ENCODE measurements around the gene DGUOK.
"Not testable (repeated sequence)": the region's sequence is repeated elsewhere in the genome, so short reads cannot be mapped to it uniquely, and the experiment has no call there.

Gene DGUOK

DNA sequence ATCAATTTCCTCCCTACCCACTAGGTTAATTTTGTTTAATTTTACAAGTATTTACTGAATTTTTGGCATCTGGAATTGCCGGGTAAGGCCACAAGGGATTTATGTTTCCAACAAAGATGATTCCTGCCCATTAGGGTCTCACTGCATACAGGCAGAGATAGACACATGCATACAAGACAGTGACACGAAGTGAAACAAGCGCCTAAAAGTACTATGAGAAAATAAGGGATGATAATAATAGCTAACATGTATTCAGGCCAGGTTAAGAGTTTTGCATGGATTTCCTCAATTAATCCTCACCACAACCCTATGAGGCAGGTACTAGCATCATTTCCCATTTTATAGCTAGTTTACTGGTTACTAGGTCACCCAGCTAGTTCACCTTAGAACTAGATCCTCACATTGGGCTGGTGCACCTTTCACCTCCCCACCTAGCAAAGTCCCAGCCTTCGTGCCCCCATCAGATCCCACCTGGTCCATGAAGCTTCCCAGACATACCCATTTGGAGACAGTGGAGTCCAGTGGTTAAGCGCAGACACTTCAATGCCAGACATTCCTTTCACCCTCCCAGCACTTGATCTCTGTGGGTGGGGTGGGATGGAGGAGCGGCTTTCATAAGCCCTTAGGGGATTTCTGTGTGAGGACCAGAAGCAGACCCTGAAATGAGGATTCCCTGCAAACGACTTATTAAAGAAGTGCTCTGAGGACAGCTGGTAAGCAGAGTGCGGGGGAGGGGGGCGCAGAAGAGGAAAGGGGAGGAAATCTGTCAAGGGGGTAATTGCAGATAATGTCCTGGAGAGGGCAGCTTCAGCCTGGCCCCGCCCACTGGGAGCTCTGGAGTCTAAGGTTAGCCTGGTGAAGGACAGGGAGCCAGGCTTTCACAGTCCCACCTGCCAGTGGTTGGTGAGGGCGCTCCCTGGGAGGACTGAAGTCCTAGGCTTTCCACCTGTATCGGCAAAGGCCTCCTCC is 5.8 kb upstream of the DGUOK start:
- no peak for DNase-seq (ENCODE audit: low read depth)

DNA sequence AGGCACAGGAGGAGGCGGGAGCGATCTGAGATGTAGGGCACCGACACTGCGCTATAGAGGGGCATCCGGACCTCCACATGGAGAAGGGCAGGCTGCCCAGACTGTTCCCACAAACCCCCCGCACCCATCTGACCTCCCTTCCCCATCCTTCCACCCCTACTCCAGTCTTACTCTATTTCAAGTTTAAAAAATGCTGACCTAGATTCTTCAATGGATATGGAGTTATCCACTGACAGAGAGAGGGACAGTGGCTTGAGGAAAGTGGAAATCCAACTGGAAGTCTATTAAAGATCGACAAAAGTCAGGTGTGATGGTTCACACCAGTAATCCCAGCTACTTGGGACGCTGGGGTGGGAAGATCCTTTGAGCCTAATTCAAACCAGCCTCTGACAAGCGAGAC is 5.1 kb upstream of the DGUOK start:
- no peak for DNase-seq (ENCODE audit: low read depth)

DNA sequence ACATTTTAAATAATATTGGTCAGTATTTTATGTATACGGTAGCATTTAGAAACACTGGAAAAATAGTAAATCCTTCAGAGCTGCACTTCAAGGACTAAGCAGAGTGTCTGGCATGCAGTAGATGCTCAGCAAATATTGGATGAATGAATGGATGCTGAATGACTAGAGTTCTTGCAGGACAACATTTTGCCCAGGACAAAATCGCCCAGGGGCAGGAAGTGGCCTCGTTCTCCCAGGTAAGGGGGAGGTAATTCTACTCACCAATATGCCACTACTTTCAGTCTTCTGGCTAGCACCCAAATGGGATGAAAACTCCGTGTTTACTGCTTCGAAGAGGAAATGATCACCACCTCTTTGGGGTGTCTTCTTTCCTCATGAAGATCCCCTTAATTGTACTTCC is 4.0 kb upstream of the DGUOK start:
- DNase-seq (ENCODE audit: low read depth), result no peak

DNA sequence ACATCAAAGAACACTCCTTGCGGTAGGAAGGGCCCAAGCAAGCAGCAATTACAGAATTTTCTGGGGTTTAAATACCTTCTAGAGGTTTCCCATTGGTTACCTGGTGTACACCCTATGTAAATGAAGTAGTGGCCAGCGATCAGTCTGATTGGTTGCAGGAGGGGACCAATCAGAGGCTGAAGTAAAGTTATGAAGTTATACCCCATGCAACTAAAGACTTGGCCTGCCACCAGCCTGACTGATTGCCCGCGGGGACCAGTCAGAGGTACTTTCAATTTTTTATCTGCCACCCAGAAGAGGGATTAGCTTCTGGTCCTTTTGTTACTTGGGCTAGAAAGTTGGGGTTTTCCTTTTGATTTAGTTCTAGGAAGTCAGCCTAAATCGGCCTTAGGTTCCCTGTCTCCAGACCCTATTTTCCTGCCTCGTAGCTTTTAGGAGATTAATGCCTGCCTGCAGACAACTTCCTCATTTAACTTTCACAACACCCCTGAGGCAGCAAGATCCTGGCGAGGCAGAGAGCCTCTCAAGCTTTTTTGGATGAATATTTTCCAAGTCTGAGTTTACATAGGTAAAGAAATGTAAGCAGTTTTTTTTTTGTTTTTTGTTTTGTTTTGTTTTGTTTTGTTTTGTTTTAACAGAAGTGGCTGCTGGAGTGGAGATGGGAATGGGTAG is 1.5 kb upstream of the DGUOK start:
- no peak for DNase-seq (ENCODE audit: low read depth)

DNA sequence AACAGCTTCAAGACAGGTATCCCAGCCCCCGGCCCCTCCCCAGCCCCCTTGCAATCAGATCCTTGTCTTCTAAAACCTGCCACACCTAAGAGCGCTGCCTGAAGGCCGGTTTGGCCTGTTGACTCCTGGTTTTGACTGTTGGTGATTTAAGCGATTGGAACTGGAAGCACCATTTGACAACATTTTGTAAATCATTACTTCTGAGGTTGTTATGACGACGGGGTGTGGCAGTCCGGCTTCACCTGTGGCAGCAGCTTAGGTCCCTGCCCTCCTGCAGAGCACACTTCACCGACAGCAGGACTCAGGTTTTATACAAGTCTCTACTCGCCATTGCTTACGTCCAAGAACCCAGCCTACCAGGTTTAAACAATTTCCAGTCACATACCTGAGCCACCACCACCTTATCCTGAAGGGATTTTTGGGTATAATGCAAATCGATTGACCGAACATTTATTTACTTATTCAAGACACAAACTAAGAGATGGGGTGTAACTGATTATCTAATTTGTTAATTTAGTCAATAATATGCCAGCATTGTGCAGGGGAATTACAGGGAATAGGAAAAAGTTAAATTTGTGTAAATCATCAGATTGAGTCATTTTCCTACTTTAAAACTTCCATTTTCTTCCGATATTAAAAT is 707 bp upstream of the DGUOK start:
- no peak for DNase-seq (ENCODE audit: low read depth)

DNA sequence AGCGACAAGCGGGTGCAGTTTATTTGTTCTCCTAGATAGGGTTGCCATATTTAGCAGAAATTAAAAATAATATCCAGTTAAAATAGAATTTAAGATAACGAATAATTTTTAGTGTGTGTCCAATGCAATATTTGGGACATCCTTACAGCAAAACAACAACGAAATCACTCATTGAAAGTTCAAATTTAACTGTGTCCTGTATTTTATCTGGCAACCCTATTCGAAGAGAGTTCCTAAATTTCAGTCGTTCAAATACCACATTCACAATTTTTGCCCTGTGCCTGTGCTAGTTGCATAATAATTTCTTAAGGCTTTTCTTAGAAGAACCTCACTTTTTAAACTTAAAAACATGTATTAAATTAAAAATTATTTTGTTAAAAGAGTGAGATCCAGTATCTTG is 664 bp downstream of the DGUOK start:
- no peak for DNase-seq (ENCODE audit: low read depth)

DNA sequence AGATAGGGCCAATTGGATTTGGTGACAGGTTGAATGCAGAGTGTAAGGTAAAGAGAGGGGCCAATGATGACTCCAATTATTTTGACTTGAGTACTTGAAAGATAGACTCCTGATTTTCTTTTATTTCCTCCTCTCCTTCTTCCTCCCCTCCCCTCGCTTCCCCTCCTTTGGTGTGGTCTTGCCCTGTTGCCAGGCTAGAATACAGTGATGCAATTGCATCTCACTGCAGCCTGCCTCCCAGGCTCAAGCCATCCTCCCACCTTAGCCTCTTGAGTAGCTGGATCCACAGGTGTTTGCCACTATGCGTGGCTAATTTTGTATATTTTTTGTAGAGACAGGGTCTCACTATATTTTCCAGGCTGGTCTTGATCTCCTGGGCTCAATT is 2.3 kb downstream of the DGUOK start:
- DNase-seq (ENCODE audit: low read depth), result no peak

DNA sequence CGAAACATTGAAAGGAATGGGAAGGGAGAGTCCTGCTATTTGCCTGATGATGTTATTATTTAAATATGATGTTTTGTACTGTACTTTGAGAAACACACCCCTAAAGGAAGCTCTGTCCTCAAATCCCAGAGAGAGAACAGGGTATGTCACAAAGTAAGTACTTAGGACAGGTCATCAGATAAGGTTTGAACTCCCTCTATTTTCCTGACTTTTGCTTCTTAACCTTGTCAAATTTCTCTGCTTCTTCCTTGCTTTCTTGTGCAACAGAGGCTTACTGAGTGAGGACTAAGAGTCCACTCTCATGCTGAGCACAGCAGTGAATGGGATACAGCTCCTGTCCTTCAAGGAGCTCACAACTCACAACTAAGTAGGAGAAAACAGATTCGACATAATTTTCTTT is 3.7 kb downstream of the DGUOK start:
- no peak for DNase-seq (ENCODE audit: low read depth)

DNA sequence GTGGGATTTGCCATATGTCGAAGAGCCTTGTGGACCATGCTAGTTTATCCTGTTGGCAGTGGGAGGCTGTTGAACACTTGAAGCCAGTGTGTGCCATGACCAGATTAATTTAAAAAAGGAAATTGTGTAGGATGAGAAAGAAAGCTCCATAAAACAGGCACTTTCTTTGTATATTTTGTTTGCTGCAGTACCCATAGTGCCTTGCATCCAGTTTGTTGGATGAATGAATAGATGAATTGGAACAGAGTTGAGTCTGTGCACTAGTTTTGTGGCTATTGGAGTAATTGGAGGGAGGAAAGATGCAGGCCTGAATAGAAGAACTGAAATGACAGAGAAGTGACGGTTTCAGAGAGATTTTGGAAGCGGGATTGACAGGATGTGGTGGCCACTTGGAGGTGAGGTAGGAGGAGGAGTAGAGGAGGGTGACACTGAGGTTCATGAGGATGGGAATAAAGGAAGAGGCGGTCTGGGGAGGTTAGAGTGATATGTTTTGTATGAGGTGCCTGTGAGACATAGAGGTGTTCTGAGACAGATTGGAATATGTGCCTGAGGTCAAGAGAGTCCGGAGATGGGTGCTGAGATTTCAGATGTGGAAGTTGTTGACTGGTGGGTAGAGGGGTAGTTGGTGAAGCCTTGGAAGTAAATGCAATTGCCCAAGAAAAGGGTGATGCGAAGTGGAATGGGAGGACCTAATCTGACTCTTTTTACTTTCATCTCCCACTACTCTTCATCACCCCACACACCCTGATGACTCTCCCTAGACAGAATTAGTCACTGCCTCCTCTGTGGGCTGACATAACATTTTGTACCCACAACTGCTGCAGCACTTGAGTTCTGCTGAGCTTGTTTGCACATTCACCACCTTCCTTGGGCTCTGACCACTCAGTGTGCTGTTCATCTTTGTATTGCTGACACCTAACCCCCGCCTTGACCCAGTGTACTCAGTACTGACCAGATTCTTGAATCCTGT is 5.1 kb downstream of the DGUOK start:
- no peak for DNase-seq (ENCODE audit: low read depth)

DNA sequence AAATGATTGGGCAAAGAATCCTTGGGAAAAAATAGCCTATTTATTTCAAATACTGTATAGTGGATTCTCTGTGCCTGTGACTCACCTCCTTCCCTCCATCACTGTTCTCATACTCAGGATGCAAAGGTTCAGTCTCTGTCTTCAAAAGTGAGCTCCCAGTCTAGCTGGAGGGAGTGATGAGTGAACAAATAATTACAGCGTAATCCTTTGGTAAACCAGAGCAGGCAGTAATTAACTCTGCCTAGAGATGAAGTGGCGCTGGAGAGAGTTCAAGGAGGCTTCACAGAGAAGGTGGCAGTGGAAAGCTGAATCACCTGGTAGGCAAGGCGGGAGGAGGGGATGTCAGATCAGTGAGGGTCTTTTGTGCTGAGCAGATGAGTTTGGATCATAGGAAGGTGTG is 6.5 kb downstream of the DGUOK start:
- no peak for DNase-seq (ENCODE audit: low read depth)

DNA sequence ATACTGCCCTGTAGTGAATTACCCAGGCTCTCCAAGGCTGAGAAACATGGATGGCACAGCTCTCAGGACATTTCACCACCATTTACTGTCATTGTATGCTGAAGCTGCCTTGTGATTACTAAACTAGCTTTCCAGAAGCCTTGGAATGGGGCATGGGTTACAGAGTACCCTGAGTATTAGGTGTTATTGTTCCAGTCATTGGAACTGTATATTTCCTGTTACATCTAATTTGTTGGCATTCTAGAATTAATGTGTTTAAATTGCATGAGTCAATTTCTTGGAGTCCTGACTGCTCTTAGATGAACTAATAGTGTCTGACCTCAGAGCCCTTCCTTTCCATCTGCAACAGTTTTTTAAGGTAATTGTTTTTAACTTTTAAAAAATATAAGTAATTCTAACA is 9.0 kb downstream of the DGUOK start:
- DNase-seq (ENCODE audit: low read depth), result no peak

DNA sequence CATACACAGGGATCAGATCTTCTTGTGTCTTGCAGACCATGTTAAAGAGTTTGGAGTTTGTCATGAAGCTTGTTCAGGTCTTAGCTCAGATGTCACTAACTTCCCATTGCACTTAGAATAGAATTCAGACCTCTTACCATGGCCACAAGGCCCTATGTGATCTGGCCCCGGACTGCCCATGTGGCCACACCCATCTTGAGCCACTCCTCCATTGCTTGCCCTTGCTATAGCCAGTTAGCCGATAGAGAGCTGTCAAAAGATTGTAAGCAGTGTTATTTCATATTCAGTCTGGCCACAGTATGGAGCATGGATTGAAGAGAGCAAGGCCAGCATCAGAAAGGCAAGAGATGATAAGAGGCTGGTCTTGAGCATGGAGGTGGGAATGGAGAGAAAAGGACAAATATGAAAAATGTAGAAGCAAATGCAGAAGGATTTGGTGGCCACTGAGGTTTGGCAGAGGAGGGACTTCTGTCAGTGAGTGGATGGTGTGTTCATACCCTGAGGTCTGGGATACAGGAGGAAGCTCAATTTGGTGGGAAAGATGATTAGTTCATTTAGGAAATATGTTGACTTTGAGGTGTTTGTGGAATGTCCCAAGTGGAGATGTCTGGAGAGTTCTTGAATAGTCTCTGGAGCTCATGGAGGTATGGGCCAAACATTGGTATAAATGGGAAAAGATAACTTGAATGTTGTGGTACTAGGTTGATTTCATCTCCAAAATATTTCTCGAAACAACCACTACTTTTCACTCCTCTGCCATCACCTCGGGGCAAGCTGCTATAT is 10.6 kb downstream of the DGUOK start:
- no peak for DNase-seq (ENCODE audit: low read depth)

DNA sequence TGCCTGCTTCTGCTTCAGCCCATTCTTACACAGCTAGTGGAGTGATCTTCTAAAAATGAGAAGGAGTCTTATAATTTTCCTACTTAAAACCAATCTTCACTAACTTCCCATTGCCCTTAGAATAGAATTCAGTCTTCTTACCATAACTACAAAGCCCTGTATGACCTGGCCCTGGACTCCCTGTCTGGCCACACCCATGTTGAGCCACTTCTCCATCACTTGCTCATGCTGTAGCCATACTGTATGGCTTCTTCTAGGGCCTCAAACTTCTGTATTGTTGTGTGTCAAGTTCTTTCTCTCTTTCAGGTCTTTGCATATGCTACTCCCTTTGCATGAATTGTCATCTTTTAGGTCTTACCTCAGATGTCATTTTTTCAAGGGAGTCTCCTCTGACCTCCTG is 11.2 kb downstream of the DGUOK start:
- DNase-seq (ENCODE audit: low read depth), result no peak

DNA sequence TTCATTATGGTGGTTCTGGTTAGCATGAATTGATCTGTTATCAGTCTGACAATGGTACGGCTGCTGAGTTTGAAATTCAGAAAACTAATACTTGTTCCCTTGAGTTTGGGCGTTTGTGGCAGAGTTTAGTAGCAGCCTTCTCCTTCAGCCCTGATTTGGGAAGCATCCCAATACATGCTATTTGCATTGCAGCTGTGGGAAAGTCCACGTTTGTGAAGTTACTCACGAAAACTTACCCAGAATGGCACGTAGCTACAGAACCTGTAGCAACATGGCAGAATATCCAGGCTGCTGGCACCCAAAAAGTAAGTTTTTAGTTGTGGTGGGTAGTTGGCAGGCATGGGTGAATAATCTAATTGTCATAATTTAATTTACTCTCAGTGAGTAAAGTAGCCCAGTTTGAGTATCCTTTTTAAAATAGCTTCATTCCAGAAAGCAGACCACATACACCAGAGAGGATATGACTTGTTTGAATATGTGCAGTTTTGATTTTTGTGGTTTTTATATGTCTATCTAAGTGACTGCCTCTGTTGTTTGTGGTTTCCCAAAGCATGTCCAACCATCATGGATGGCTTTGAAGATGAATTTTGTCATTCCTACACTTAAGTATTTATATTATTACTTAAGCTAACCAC is 12.2 kb downstream of the DGUOK start:
- no peak for DNase-seq (ENCODE audit: low read depth)

DNA sequence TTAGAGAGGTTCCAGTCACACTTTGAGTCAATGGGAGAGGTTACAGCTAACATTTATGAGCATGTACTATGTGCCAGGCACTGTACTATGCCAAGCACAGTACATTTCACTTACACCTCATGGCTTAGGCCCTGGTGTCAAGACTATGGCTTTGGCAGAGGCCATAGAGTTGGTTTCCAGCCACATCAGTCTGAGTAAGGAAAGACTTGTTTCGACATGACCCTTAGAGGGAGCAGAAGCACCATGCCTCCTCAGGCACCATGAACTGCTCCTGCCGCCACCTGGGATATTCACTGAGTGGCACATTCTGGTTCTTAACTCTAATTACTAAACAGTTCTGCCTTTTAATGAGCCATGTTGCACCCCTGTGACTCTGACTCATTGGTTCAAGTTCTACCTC is 12.7 kb downstream of the DGUOK start:
- no peak for DNase-seq (ENCODE audit: low read depth)

DNA sequence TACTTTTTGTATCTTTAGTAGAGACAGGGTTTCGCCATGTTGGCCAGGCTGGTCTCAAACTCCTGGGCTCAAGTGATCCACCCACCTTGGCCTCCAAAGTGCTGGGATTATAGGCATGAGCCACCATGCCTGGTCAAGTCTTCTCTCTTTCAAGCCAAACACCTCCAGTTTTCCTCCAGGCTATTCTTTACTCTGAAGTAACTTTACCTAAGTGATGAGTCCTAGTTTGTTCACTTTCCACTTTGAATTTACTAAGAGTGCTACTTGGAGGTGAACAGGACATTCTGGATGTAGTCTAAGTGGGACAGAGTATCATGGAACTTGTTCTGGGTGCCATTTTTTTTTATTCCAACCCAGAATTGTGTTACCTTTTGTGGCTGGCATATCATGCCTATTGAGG is 13.4 kb downstream of the DGUOK start:
- DNase-seq (ENCODE audit: low read depth), result not testable (repeated sequence)

DNA sequence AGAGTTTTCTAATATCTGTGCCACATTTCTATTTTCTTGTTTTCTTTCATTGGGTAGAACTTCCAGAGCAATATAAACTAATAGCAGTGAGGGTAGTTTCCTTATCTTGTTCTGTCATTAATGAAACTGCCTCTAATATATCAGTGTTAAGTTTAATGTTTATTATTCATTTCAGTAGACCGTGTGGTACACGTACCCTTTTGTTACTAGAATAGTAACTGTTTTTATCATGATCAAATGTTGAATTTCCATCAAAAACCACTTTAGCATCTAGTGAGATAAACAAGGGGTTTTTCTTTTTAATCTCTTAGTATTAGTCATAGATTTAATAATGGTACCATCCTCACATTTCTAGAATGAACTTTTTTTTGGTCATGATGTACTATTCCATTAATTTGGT is 16.0 kb downstream of the DGUOK start:
- no peak for DNase-seq (ENCODE audit: low read depth)

DNA sequence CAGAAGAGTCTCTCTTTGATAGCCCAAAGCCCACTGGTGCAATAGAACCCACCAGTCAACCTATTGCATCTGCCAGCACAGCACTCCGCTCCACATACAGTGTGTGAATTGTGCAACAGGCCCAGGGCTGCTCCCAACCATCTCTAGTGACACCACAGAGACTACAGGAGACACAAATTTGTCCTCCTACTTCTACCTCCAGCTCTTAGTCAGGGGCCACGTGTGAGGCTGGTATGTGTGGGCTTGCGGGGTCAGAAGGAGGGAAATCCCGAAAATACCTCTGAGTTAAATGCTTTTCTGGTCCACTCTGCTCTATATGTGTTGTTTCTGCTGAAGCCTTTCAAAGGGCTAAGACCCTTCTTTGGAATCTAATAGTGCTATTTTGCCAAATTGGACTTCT is 18.0 kb downstream of the DGUOK start:
- no peak for DNase-seq (ENCODE audit: low read depth)

DNA sequence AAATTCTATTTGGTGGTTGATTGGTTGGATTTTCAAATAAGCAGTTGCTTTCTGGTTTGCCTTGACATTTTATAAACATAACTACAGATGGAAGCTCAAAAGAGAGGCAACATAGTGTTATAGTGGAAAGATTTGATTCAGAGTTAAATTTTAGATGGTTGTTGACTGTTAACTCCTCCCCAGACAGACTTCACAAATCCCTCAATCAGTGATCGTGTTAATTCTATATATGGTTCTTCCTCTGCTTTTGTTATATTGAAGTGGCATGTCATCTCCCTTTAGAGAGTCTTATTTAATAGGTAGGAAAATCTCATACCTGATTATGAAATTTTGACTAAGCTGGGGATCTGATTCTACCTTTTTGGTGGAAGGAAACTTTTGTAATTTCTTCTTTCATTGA is 19.5 kb downstream of the DGUOK start:
- DNase-seq (ENCODE audit: low read depth), result no peak

DNA sequence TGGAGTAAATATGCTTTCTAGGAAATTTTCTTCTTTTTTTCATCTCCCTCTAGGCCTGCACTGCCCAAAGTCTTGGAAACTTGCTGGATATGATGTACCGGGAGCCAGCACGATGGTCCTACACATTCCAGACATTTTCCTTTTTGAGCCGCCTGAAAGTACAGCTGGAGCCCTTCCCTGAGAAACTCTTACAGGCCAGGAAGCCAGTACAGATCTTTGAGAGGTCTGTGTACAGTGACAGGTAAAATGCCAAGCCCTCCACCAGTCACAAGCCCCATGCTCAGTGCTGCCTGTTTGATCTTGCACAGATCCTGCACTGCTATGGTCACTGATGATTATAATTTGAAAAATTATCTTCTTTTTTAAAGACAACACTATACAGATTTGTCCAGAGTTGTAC is 20.0 kb downstream of the DGUOK start:
- DNase-seq (ENCODE audit: low read depth), result no peak
